Measurements from ENCODE around the gene FXYD5. TPM values are rescaled to one million over a fixed set of nuclear protein-coding genes. Genes with fewer than 3 reads are reported as not detected.

Gene FXYD5
- total and polyA plus RNA-seq, 10 of the 15 experiments (the other 5 are each of a cell fraction or from before 2014, with no cell fraction given), result 30.0 to 159 (median 93.9) TPM

DNA sequence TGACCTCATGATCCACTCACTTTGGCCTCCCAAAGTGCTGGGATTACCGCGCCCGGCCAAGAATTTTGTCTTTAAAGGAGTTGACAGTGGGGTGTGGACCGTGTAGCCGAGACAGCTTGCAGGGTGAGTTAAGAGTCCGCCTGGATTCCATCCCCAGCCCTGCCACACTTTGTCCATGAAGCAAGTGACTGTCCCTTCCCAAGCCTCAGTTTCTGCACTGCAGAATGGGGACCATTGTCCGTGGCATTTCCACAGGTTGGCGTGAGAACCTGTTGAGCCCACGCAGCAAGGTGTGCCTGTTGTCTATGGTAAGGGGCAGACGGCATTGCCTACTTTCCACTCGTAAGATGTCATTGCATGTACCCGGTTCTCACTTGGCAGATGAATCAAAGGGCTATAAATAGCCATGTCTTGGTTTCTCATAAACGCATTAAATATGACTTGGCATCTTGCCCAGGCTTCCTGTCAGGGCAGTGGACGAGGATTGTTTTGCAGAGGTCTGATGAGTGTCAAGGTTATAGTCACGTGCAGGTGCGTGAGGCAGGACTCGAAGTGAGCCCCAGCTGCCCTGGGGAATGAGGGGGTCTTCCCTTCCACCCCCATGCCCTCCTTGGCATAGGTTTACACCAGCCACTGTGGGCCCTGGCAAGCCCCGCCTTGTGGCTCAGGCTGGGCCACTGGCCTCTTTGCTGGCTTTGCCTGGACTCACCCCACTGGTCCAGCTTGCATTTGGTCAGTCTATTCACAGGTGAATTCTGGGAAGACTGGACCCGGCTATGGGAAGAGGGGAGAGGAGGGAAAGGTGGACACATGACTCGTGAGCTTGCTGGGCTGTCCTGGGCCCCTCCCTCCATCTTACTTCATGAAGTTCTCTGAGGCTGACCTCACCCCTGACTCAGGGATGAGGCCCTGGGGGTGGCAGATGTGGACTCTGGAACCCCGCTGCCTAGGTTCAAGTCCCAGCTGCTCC lies 59.4 kb downstream of the FXYD5 start:
- peak; percentile 44 for FAIRE-seq
- Histone ChIP-seq H3K27ac (ENCODE audit: control insufficient read depth, insufficient read depth) (peak overlapping the region; percentile 38), H3K9me3 (replicated peaks; ENCODE audit: control insufficient read depth, insufficient read depth, low read length) (peaks cover 6% of the 10 kb centered on the region), H2AFZ (ENCODE audit: control insufficient read depth, low read depth, low read length) (peak overlapping the region; percentile 48), H3K27me3 (replicated peaks in 1 of 2; ENCODE audit: control insufficient read depth in 2 of 2, insufficient read depth in 2 of 2, low read length in 1 of 2) (no peaks in the 10 kb centered on the region), H3K36me3 (ENCODE audit: control insufficient read depth in 2 of 2, insufficient read depth in 2 of 2, low read length in 1 of 2) (no peaks in the 10 kb centered on the region), H3K9ac (ENCODE audit: control insufficient read depth, insufficient read depth, low read length) (no peak overlapping the region), H4K20me1 (ENCODE audit: control insufficient read depth, insufficient read depth) (no peaks in the 10 kb centered on the region), H3K4me3 (no peak overlapping the region; the same call in 1 of the 2 replicates), H3K4me1 (ENCODE audit: control insufficient read depth, insufficient read depth, low read length) (peaks cover 39% of the 10 kb centered on the region), H3K79me2 (ENCODE audit: control insufficient read depth, insufficient read depth, low read length) (no peaks in the 10 kb centered on the region), H3K4me2 (ENCODE audit: control insufficient read depth, insufficient read depth) (peak overlapping the region; percentile 72)
- peak; percentile 87 for ATAC-seq
- ChIA-PET RAD21 (ENCODE audit: unreplicated experiment) (interaction anchor here (0.6 to 3.6 kb wide), 3 partner anchors 71 to 298 kb away, joined by 3 to 17 read pairs (median 3); partner anchors contain the start of gene FXYD7), CTCF (interaction anchor here (0.7 to 1.8 kb wide), 6 partner anchors 9 to 147 kb away, joined by 3 to 10 read pairs (median 4); partner anchors contain the start of gene FXYD5), POLR2A (interaction anchor here (1.0 kb wide), 1 partner anchor 138 kb away, joined by 4 read pairs; no protein-coding TSS in a partner anchor), SMC1A (ENCODE audit: uncharacterized antibody, unreplicated experiment) (interaction anchor here (0.8 to 2.1 kb wide), 4 partner anchors 15 to 72 kb away, joined by 3 to 7 read pairs (median 4); partner anchors contain the start of gene FXYD7)
- 10% methylated on average over 21 of the region's 21 CpGs for WGBS (ENCODE audit: insufficient coverage, insufficient replicate concordance, low lambda C conversion rate, missing lambda C conversion rate)
- DNase-seq (ENCODE audit: low read depth, low spot score), result peak; percentile 93
- no TSS peak for BruUV-seq (replicated peaks)
- intact Hi-C loops (cut with micrococcal nuclease; ENCODE audit: unreplicated experiment) (no loop called here), in situ Hi-C loops (cut with MboI) (no loop called here)
- TF ChIP-seq ATF2 (IDR thresholded peaks at IDR 0.05; ENCODE audit: low read length) (peak; percentile 38; the same call in 1 of the 2 replicates), CBX3 (IDR thresholded peaks at IDR 0.05; ENCODE audit: borderline replicate concordance, low read depth) (no peak), IKZF2 (IDR thresholded peaks at IDR 0.05) (peak; percentile 66 to 81), ZNF384 (IDR thresholded peaks at IDR 0.05; ENCODE audit: borderline replicate concordance, low read depth, low read length) (no peak), BHLHE40 (IDR thresholded peaks at IDR 0.05; ENCODE audit: borderline replicate concordance in 1 of 2, low read depth in 2 of 2, low read length in 1 of 2) (peak; percentile 95 to 97), E4F1 (IDR thresholded peaks at IDR 0.05; ENCODE audit: borderline replicate concordance, partially characterized antibody) (no peak), ZNF217 (IDR thresholded peaks at IDR 0.05) (0 out of 2 replicates have a peak, but pooled peaks have one; percentile 34), DPF2 (IDR thresholded peaks at IDR 0.05) (peak; percentile 70), NRF1 (conservative IDR thresholded peaks at IDR 0.05; ENCODE audit: low read depth, low read length) (no peak)
- TF ChIP-seq, protein P1, sequence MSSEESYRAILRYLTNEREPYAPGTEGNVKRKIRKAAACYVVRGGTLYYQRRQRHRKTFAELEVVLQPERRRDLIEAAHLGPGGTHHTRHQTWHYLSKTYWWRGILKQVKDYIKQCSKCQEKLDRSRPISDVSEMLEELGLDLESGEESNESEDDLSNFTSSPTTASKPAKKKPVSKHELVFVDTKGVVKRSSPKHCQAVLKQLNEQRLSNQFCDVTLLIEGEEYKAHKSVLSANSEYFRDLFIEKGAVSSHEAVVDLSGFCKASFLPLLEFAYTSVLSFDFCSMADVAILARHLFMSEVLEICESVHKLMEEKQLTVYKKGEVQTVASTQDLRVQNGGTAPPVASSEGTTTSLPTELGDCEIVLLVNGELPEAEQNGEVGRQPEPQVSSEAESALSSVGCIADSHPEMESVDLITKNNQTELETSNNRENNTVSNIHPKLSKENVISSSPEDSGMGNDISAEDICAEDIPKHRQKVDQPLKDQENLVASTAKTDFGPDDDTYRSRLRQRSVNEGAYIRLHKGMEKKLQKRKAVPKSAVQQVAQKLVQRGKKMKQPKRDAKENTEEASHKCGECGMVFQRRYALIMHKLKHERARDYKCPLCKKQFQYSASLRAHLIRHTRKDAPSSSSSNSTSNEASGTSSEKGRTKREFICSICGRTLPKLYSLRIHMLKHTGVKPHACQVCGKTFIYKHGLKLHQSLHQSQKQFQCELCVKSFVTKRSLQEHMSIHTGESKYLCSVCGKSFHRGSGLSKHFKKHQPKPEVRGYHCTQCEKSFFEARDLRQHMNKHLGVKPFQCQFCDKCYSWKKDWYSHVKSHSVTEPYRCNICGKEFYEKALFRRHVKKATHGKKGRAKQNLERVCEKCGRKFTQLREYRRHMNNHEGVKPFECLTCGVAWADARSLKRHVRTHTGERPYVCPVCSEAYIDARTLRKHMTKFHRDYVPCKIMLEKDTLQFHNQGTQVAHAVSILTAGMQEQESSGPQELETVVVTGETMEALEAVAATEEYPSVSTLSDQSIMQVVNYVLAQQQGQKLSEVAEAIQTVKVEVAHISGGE (CRISPR knock-in tag; IDR thresholded peaks at IDR 0.05), result no peak
- TF ChIP-seq, protein P2, sequence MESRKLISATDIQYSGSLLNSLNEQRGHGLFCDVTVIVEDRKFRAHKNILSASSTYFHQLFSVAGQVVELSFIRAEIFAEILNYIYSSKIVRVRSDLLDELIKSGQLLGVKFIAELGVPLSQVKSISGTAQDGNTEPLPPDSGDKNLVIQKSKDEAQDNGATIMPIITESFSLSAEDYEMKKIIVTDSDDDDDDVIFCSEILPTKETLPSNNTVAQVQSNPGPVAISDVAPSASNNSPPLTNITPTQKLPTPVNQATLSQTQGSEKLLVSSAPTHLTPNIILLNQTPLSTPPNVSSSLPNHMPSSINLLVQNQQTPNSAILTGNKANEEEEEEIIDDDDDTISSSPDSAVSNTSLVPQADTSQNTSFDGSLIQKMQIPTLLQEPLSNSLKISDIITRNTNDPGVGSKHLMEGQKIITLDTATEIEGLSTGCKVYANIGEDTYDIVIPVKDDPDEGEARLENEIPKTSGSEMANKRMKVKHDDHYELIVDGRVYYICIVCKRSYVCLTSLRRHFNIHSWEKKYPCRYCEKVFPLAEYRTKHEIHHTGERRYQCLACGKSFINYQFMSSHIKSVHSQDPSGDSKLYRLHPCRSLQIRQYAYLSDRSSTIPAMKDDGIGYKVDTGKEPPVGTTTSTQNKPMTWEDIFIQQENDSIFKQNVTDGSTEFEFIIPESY (IDR thresholded peaks at IDR 0.05), result no peak

All from GM12878 (cell line).